H1 (cell line): ENCODE results near the gene OSR1. TPM values are rescaled to one million over a fixed set of nuclear protein-coding genes. Genes with fewer than 3 reads are reported as not detected.

Experiments used
- CHD7 ChIP-seq: fragments of 300-600 bp; sonication (generic); IDR thresholded peaks from 2 replicates; pipeline ENCODE4 v1.7.1; 2012; ENCODE audit warnings: low read length, moderate library complexity, mild to moderate bottlenecking, inconsistent platforms; ENCODE audit not compliant: insufficient replicate concordance
- EP300 ChIP-seq, 2 experiments: IDR thresholded peaks; 1 replicate in 1 of 2; 2 replicates in 1 of 2; pipeline ENCODE4 v1.6.1; 2011 to 2012; ENCODE audit warnings: low read depth in 2 of 2, low read length in 2 of 2, mild to moderate bottlenecking in 2 of 2, borderline replicate concordance in 1 of 2, inconsistent platforms in 1 of 2, moderate library complexity in 1 of 2
- KDM1A ChIP-seq: fragments of 200-600, 300-600 bp; sonication (generic); IDR thresholded peaks from 2 replicates; pipeline ENCODE4 v1.7.1; 2016; ENCODE audit warnings: mild to moderate bottlenecking, low read length, borderline replicate concordance
- KDM5A ChIP-seq: fragments of 200-600 bp; IDR thresholded peaks from 2 replicates; pipeline ENCODE4 v1.7.1; 2012; ENCODE audit warnings: mild to moderate bottlenecking, low read length, inconsistent platforms, mixed read lengths
- POLR2A ChIP-seq, 2 experiments: IDR thresholded peaks; 1 replicate in 1 of 2; 2 replicates in 1 of 2; pipeline ENCODE4 v1.6.1; 2011; ENCODE audit warnings: low read depth in 2 of 2, low read length in 2 of 2, mild to moderate bottlenecking in 2 of 2; ENCODE audit errors: control extremely low read depth in 1 of 2
- POLR2AphosphoS5 ChIP-seq: IDR thresholded peaks from 2 replicates; pipeline ENCODE4 v1.6.1; 2011; ENCODE audit warnings: low read depth, low read length
- SIRT6 ChIP-seq: IDR thresholded peaks from one replicate; pipeline ENCODE4 v1.7.1; 2012; ENCODE audit warnings: low read length, inconsistent platforms
- SP1 ChIP-seq: IDR thresholded peaks from 2 replicates; pipeline ENCODE4 v1.6.1; 2011; ENCODE audit warnings: low read depth, low read length
- SP2 ChIP-seq: IDR thresholded peaks from 2 replicates; pipeline ENCODE4 v1.6.1; 2012; ENCODE audit warnings: mild to moderate bottlenecking, low read length, inconsistent platforms
- TEAD4 ChIP-seq: IDR thresholded peaks from 2 replicates; pipeline ENCODE4 v1.6.1; 2012; ENCODE audit warnings: low read depth, low read length, inconsistent platforms, mixed read lengths
- ZNF274 ChIP-seq: IDR thresholded peaks from 2 replicates; pipeline ENCODE4 v1.7.0; 2012; ENCODE audit warnings: low read length, borderline replicate concordance; ENCODE audit errors: extremely low read depth
- polyA plus RNA-seq, 7 experiments: library from polyadenylated mRNA; depleted of rRNA in 3 of 7; stranded (reverse) in 5 of 7; unstranded in 2 of 7; fragments of >200 nt in 5 of 7; fragments of 200-250 nt in 2 of 7; gene quantifications; 1 replicate in 5 of 7; 2 replicates in 1 of 7; 4 replicates in 1 of 7; pipeline versions ENCODE4 v1.2.1 to v1.2.3, GENCODE V29; 2011 to 2013; ENCODE audit warnings: missing spikeins in 2 of 7, mixed read lengths in 2 of 7
- total RNA-seq: library from RNA; stranded (reverse); fragmentation: NEBNext Ultra II Directional; extraction: Animal tissue kit (Norgen Biotek cat#: 25700); gene quantifications from 2 replicates; pipeline ENCODE4 v1.2.1, GENCODE V29; 2021

The OSR1 gene
- total and polyA plus RNA-seq, 2 of the 8 experiments (the other 6 are each of a cell fraction or from before 2014, with no cell fraction given): 0.05 to 0.22 TPM

- TF ChIP-seq CHD7 (no peak), EP300 (IDR thresholded peaks at IDR 0.05; ENCODE audit: borderline replicate concordance in 1 of 2, low read depth in 2 of 2, low read length in 2 of 2) (no peak), SIRT6 (no peak), KDM5A (no peak), POLR2AphosphoS5 (no peak), KDM1A (no peak), TEAD4 (no peak), POLR2A (IDR thresholded peaks at IDR 0.05; ENCODE audit: control extremely low read depth in 1 of 2, low read depth in 2 of 2, low read length in 2 of 2) (peak in 1 of 2 experiments; percentile 46; a peak in 1 of 3 replicates), SP2 (no peak), ZNF274 (no peak), SP1 (no peak)
Observed at GRCh38 chr2:19358242-19359020, at the start of gene OSR1 (continued).
